ENCODE data around the gene CCDC171. TPM values are rescaled to one million over a fixed set of nuclear protein-coding genes. Genes with fewer than 3 reads are reported as not detected.

CCDC171 gene
- total and polyA plus RNA-seq, 2 experiments from 2014 or later = 4.4 to 5.1 TPM

GRCh38 chr9:15846611-15847010, 293.8 kb downstream of the CCDC171 start (continued):
- TF ChIP-seq REST (IDR thresholded peaks at IDR 0.05; ENCODE audit: unreplicated experiment) (no peak), ETS1 (IDR thresholded peaks at IDR 0.05) (no peak), CTCF (conservative IDR thresholded peaks at IDR 0.05; ENCODE audit: low read depth in 2 of 2) (no peak), CREB1 (CRISPR knock-in tag; IDR thresholded peaks at IDR 0.05; ENCODE audit: low read depth) (no peak), ZNF114 (CRISPR knock-in tag; IDR thresholded peaks at IDR 0.05) (no peak), JUNB (IDR thresholded peaks at IDR 0.05; ENCODE audit: unreplicated experiment) (no peak), STAT1 (IDR thresholded peaks at IDR 0.05; ENCODE audit: unreplicated experiment) (no peak)

GRCh38 chr9:15849871-15850270, 297.0 kb downstream of the CCDC171 start:
- H3K27ac ChIP-seq (ENCODE audit: low read depth) = no peak overlapping the region
- no peaks in the 10 kb centered on the region for H3K9me3 Mint-ChIP-seq
- H3K36me3 Mint-ChIP-seq (ENCODE audit: low read depth) = no peaks in the 10 kb centered on the region
- H3K4me3 Mint-ChIP-seq = no peak overlapping the region
- no peaks in the 10 kb centered on the region for H3K27me3 Mint-ChIP-seq (ENCODE audit: insufficient read depth, low read depth, poor library complexity)
- H3K9me2 ChIP-seq (ENCODE audit: insufficient read depth) = no peaks in the 10 kb centered on the region
- H3K4me1 ChIP-seq (ENCODE audit: insufficient read depth) = no peaks in the 10 kb centered on the region
- peak overlapping the region; percentile 2; the same call in 1 of the 2 replicates for H3K27ac Mint-ChIP-seq
- no peaks in the 10 kb centered on the region for H3F3A ChIP-seq (replicated peaks; ENCODE audit: low read depth)
- H3K79me2 ChIP-seq (replicated peaks; ENCODE audit: insufficient read depth) = no peaks in the 10 kb centered on the region
- H3K27me3 ChIP-seq (ENCODE audit: insufficient read depth) = no peaks in the 10 kb centered on the region
- no peak for DNase-seq (ENCODE audit: low spot score)
- H2AFZ ChIP-seq = no peak overlapping the region
- no peak for ATAC-seq
- H3K36me3 ChIP-seq (ENCODE audit: insufficient read depth) = no peaks in the 10 kb centered on the region
- H3K4me3 ChIP-seq = no peak overlapping the region
- no peak overlapping the region for H3K4me2 ChIP-seq
- H4K20me1 ChIP-seq (replicated peaks; ENCODE audit: insufficient read depth) = no peaks in the 10 kb centered on the region
- peaks cover 2% of the 10 kb centered on the region; the same call in 2 of the 3 replicates for H3K4me1 Mint-ChIP-seq
- TF ChIP-seq EZH2 (IDR thresholded peaks at IDR 0.05; ENCODE audit: low read depth, unreplicated experiment) (no peak), REST (IDR thresholded peaks at IDR 0.05; ENCODE audit: unreplicated experiment) (no peak), JUNB (IDR thresholded peaks at IDR 0.05; ENCODE audit: unreplicated experiment) (no peak), ETS1 (IDR thresholded peaks at IDR 0.05) (no peak)

Data from GM23338 (cell line).